GM13976 (cell line): Measurements from ENCODE around the gene EXOC4.

ENCODE experiments used
- DNase-seq: peaks from one replicate; pipeline ENCODE4 v3.0.0; 2012; ENCODE audit warnings: low spot score
- CTCF ChIP-seq: IDR thresholded peaks from 2 replicates; pipeline ENCODE4 v1.5.1; 2012; ENCODE audit warnings: borderline replicate concordance, mild to moderate bottlenecking; ENCODE audit not compliant: insufficient read depth; ENCODE audit errors: extremely low read depth, missing control alignments, control extremely low read depth
- in situ Hi-C: fragments of 300-500 bp; cut with MboI; formaldehyde crosslinking; loops from one replicate; pipeline ENCODE4 v1.12.0; 2022; ENCODE audit warnings: low sequenced_read_pairs, mixed read lengths, inconsistent platforms; ENCODE audit not compliant: unreplicated experiment

EXOC4 gene

GRCh38 chr7:133445617-133446016 is 192.7 kb downstream of the EXOC4 start:
- in situ Hi-C loops = no loop called here

DNA sequence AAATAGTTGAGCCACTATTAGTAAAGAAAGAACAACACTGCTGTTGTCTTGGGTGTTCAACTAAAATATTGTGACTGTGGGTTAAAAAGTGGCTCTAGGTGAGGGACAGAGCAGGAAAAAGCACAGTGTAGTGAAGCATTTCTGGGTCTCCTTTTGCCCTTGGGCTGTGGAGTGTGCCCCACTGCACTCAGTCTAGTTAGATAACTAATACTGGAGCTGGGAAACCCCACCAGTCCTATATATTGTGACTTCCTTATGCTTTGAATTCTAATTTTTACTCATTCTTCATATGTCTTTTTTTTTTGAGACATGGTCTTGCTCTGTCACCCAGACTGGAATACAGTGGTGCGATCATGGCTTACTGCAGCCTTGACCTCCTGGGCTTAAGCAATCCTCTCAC is 195.1 kb downstream of the EXOC4 start:
- DNase-seq = no peak
- no peak for TF ChIP-seq CTCF
- in situ Hi-C loops = no loop called here

More at GRCh38 chr7:133445617-133446016, 192.7 kb downstream of the EXOC4 start:
- no peak for DNase-seq
- no peak for TF ChIP-seq CTCF

DNA sequence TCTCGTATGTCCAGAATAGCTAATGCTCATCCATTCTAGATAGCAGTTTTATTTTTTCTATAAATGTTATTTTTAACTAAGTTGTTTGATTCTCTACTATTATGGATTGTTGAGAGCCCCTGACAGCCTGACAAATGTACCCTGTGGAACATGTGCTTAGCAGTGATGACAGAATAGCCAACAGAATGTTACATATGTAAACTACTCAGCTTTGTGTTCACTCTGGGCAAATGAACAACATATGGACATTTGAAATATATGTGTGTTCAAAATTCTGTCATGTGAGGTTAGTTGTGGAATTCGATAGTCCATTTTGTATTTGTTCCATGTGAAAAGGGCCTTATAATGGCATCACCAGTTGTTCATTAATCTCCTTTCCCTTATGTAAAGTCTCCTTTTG is 199.7 kb downstream of the EXOC4 start:
- no peak for DNase-seq
- in situ Hi-C loops = no loop called here
- no peak for TF ChIP-seq CTCF

DNA sequence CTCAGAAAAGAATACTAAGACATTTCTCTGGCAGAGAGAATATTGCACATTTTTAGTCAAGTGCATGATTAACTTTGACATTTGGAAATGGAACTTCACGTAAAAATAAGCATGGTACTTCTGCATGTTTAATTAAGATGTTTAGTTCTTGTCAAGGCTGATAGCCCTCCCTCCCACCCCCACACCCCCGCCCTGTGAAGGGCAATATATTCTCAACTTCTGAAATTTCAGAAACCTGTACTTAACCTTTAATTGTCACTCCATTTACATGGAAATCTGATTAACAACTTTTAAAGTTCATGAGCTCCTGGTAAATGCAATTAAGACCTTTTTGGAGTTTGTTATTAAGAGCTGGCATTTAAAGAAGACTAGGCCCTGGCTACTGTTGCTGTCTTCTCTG is 205.8 kb downstream of the EXOC4 start:
- in situ Hi-C loops = no loop called here
- TF ChIP-seq CTCF = no peak
- DNase-seq = no peak

- TF ChIP-seq CTCF = no peak
- in situ Hi-C loops = no loop called here
- no peak for DNase-seq
Observed at GRCh38 chr7:133461421-133461820, 208.5 kb downstream of the EXOC4 start.

GRCh38 chr7:133475655-133476054 is 222.8 kb downstream of the EXOC4 start:
- DNase-seq = no peak
- no peak for TF ChIP-seq CTCF
- in situ Hi-C loops = no loop called here

DNA sequence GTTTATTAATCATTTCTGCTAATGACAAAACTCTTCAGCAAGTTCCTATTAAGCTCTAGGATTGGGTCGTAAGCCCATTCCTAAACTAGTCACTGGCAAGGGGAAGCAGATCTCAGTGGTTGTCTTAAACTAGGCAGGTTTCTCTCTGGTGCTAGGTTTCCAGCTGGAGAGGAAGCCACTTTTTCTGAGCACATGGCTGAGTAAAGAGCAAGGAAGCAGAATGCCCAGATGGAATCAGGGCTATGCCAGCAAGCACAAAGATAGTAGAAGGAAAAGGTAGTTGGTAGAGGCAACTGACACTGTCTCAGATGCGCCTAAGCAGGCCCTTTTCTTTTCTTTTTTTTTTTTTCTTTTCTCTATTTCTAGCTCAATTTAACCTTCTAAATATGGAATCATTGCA is 224.9 kb downstream of the EXOC4 start:
- in situ Hi-C loops = no loop called here
- no peak for TF ChIP-seq CTCF
- no peak for DNase-seq
